ENCODE results near the gene MEMO1.

The MEMO1 gene

DNA sequence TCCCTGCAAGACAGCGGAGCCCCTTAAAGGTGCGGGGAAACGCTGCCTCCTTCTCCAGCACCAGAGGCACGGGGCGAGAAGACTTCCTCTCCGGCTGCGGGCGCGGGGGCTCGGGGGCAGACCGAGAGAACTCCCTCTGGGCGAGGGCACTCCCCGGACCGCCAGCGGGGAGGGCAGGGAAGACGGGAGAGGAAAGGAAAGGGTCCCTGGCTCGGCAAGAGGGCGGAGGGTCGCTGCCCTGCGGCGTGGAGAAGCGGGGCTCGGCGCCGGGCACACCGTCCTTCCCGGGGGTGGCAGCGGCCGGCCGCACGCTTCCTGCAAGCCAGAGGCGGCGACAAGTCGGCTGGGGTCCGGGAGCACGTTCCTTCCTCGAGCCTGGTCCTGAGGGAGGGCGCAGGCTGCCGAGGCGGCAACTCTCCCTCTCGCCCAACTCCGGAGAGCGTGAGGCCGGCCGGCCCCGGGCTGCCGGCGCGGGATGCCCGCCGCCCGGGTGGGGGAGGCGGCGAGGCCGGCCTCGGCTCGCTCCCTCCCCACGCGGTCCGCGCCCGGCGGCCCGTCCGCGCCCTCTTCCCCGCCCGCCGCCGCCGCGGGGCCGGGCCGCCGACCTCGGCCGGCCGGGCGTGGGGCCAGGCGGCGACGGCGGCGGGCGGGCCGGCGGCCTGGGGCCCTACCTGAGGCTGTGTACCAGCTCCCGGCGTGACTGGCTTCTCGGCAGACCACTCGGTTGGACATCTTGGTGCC, 1.1 kb downstream of the MEMO1 start:
- no peaks in the 10 kb centered on the region for H3K27me3 ChIP-seq
- H3K36me3 ChIP-seq: no peaks in the 10 kb centered on the region
- H3K9me3 ChIP-seq: no peaks in the 10 kb centered on the region
- peak overlapping the region; percentile 99 for H3K27ac ChIP-seq
- peaks cover 62 to 64% of the 10 kb centered on the region in 2 experiments for H3K4me1 ChIP-seq (ENCODE audit: control insufficient read depth in 1 of 2, insufficient read depth in 1 of 2, low read depth in 1 of 2, low read length in 1 of 2)
- TF ChIP-seq, protein P1, sequence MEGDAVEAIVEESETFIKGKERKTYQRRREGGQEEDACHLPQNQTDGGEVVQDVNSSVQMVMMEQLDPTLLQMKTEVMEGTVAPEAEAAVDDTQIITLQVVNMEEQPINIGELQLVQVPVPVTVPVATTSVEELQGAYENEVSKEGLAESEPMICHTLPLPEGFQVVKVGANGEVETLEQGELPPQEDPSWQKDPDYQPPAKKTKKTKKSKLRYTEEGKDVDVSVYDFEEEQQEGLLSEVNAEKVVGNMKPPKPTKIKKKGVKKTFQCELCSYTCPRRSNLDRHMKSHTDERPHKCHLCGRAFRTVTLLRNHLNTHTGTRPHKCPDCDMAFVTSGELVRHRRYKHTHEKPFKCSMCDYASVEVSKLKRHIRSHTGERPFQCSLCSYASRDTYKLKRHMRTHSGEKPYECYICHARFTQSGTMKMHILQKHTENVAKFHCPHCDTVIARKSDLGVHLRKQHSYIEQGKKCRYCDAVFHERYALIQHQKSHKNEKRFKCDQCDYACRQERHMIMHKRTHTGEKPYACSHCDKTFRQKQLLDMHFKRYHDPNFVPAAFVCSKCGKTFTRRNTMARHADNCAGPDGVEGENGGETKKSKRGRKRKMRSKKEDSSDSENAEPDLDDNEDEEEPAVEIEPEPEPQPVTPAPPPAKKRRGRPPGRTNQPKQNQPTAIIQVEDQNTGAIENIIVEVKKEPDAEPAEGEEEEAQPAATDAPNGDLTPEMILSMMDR (IDR thresholded peaks at IDR 0.05): no peak
- peak overlapping the region; percentile 86 to 95 for H3K4me3 ChIP-seq (ENCODE audit: low read depth in 1 of 2, low read length in 1 of 2)

DNA sequence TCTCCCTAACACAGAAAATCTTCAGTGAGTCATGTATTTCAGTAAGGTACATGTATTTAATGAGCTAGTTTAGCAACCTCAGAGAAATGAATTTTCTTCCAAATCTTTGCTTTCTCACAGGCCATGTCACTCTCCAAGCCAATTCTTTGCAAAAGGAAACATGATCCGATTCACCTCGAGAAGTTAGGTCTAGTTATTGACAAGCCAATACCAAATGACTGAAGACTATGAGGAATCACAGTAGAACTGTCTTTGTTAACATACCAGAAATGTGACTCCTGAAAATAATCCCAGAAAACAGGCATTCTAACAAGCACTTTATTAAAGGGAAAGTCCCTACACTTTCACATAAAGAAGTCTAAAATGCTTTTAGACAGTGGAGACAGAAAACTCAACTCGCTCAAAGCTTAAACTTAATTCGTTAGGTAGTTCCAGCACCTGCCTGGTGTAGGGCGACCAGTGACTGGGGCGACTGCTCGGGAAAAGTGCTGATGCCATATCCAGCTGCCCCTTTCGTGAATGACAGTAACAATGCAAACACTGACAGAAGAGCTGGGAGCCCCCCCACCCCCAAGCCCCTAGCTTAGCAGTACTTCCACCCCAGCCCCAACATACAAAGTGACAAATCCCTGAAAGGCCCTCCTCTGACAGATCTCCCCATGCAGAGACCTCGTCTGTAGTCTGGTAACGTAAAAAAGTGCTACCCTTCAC, 1.8 kb downstream of the MEMO1 start:
- no peaks in the 10 kb centered on the region for H3K36me3 ChIP-seq
- peak overlapping the region; percentile 99 for H3K27ac ChIP-seq
- no peaks in the 10 kb centered on the region for H3K27me3 ChIP-seq
- peak overlapping the region; percentile 86 to 95 for H3K4me3 ChIP-seq (ENCODE audit: low read depth in 1 of 2, low read length in 1 of 2)
- TF ChIP-seq, protein P1 (IDR thresholded peaks at IDR 0.05): no peak
- no peaks in the 10 kb centered on the region for H3K9me3 ChIP-seq
- peaks cover 62 to 64% of the 10 kb centered on the region in 2 experiments for H3K4me1 ChIP-seq (ENCODE audit: control insufficient read depth in 1 of 2, insufficient read depth in 1 of 2, low read depth in 1 of 2, low read length in 1 of 2)

DNA sequence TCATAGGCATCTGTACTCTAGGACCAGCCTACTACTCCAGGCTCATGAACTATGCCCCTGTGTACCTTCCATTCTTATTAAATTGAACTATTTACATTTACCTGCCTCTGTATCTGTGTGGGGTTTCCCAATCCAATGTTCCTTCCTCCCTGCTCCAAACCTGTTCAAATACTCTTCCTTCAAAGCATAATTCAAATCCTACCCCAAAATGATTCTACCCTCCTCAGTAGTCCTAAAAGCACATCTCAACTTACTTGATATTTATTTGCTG, 3.8 kb downstream of the MEMO1 start:
- TF ChIP-seq, protein P1 (IDR thresholded peaks at IDR 0.05): no peak
- no peaks in the 10 kb centered on the region for H3K9me3 ChIP-seq
- no peaks in the 10 kb centered on the region for H3K36me3 ChIP-seq
- H3K4me1 ChIP-seq (ENCODE audit: control insufficient read depth in 1 of 2, insufficient read depth in 1 of 2, low read depth in 1 of 2, low read length in 1 of 2): peaks cover 56 to 63% of the 10 kb centered on the region in 2 experiments
- no peak overlapping the region for H3K4me3 ChIP-seq (ENCODE audit: low read depth in 1 of 2, low read length in 1 of 2)
- H3K27me3 ChIP-seq: no peaks in the 10 kb centered on the region
- H3K27ac ChIP-seq: peak overlapping the region; percentile 99

DNA sequence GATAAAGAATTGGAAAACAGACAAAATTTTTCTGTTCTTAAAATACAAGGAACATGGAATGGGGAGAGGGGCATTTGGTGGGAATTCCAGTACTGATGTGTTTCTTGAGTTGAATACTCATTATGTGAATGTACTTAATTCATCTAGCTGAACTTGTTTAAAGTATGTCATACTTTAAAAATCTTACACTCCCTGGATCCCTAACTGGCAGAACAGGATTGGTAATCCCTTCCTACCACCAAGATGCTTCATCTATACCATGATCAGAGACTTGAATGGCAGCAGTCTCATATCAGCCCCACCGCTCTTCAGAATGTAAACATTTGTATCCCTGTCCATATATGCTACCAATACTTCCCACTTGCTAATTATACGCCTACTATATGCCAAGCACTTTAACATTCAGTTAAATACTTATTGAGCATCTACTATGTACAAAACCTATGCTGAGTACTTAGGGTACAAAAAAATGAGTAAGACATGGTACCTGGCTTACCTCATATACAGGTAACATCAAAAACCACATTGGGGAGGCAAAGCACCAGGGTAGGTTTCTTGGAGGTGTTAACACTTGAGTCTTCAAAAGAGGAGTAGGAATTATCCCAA, 5.3 kb downstream of the MEMO1 start:
- Histone ChIP-seq H3K4me1 (ENCODE audit: control insufficient read depth in 1 of 2, insufficient read depth in 1 of 2, low read depth in 1 of 2, low read length in 1 of 2) (peaks cover 45 to 54% of the 10 kb centered on the region in 2 experiments), H3K4me3 (ENCODE audit: low read depth in 1 of 2, low read length in 1 of 2) (no peak overlapping the region), H3K9me3 (no peaks in the 10 kb centered on the region), H3K27me3 (no peaks in the 10 kb centered on the region), H3K27ac (peak overlapping the region; percentile 2), H3K36me3 (no peaks in the 10 kb centered on the region)
- TF ChIP-seq, protein P1 (IDR thresholded peaks at IDR 0.05): no peak

DNA sequence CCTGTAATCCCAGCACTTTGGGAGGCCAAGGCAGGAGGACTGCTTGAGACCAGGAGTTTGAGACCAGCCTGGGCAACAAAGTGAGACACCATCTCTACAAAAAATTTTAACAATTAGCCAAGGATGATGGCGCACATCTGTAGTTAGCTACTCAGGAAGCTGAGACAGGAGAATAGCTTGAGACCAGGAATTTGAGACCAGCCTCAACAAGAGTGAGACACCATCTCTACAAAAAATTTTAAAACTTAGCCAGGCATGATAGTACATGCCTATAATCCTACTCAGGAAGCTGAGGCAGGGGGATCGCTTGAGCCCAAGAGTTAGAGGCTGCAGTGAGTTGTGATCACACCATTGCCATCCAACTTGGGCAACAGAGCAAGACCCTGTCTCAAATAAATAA, 7.0 kb downstream of the MEMO1 start:
- peaks cover 38 to 47% of the 10 kb centered on the region in 2 experiments for H3K4me1 ChIP-seq (ENCODE audit: control insufficient read depth in 1 of 2, insufficient read depth in 1 of 2, low read depth in 1 of 2, low read length in 1 of 2)
- H3K9me3 ChIP-seq: no peaks in the 10 kb centered on the region
- no peaks in the 10 kb centered on the region for H3K36me3 ChIP-seq
- H3K27ac ChIP-seq: peak overlapping the region; percentile 3
- no peak overlapping the region for H3K4me3 ChIP-seq (ENCODE audit: low read depth in 1 of 2, low read length in 1 of 2)
- H3K27me3 ChIP-seq: no peaks in the 10 kb centered on the region
- TF ChIP-seq, protein P1 (IDR thresholded peaks at IDR 0.05): no peak

Measured in neutrophil (primary cell).